Astrocyte (in vitro differentiated cells and primary cell): Measurements from ENCODE around the gene TMEM229A.

ENCODE experiments used
- CTCF ChIP-seq: IDR thresholded peaks from 2 replicates; pipeline ENCODE4 v1.5.1; 2011; ENCODE audit warnings: low read depth, mild to moderate bottlenecking, inconsistent platforms, low read length, moderate library complexity; ENCODE audit not compliant: insufficient read depth
- EZH2 ChIP-seq: IDR thresholded peaks from 2 replicates; pipeline ENCODE4 v1.6.1; 2012; ENCODE audit warnings: mild to moderate bottlenecking, low read length, inconsistent platforms; ENCODE audit not compliant: insufficient read depth

GRCh38 chr7:124032369-124033094, at the start of gene TMEM229A:
- TF ChIP-seq CTCF (no peak), EZH2 (peak; percentile 33)
